HG02970 (cell line): ENCODE measurements around the gene SLC25A11.
"Not testable (repeated sequence)": the region's sequence is repeated elsewhere in the genome, so short reads cannot be mapped to it uniquely, and the experiment has no call there.

Experiments used
- ATAC-seq: cut with Tn5 transposase; IDR thresholded peaks from one replicate; pipeline ENCODE4 v1.9.1; 2021; ENCODE audit warnings: mild to moderate bottlenecking, moderate library complexity, moderate number of reproducible peaks; ENCODE audit not compliant: unreplicated experiment, low FRiP score

SLC25A11 gene

DNA sequence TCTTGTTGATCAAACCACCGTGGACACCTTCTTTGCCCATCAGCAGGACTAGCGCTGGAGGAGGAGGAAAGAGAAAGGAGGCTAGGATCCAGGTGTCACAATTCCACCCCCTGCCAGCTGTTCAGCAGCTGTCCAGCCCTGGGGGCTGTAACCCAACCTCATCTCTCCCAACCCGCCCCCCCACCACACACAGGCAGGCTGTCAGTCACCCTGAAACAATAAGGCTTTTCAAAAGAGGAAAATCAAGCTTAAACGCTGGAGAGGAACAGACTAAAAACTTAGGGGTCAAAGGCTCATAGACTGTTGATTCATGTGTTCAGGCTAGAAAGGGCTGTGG is 6.1 kb upstream of the SLC25A11 start:
- no peak for ATAC-seq

DNA sequence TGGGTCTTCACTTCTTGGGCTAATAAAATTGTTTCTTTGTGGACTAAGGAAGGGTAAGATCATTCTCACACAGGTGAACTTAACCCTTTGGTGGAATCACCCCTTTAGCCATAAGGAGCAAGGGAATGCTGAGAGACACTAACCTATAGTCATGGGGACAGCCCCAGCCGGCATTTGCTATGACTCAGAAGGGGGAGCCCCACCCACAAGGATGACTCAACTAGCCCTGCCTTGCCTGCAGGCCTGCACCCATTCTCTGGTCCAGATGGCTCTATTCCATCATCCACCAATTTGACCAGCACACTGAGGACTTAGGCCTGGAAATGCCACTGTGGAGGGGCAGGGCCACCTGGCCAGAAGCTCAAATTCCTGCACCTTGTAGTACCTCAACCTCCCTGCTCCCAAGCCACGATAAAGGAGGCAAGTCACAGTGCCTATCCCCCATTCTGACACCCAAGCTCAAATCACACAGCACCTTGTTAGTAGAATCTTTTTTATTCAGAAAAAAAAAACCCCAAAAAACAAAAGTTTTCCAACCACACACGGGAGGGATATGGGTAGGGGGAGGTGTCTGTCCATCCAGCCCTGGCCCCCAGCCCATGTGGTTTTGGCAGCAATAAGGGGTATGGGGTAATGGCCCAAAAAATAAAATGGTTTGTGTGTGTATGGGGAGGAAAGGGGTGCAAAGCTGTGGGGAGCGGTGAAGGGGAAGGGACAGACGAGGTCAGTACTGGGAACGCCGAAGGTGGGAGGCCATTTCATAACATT is 5.5 kb upstream of the SLC25A11 start:
- ATAC-seq, result no peak

DNA sequence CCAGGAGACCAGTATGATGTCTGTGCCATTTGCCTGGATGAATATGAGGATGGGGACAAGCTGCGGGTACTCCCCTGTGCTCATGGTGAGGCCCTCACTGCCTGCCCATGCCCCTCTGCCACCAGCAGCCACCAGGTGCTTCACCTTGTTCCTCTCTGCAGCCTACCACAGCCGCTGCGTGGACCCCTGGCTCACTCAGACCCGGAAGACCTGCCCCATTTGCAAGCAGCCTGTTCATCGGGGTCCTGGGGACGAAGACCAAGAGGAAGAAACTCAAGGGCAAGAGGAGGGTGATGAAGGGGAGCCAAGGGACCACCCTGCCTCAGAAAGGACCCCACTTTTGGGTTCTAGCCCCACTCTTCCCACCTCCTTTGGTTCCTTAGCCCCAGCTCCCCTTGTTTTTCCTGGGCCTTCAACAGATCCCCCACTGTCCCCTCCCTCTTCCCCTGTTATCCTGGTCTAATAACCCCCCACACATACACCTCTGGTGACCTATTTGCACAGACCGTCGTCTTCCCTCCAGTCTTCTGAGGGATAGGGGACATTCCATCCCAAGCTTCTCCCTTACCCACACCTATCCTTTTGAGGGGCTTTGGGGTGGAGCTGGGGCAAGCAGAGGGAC is 4.8 kb upstream of the SLC25A11 start:
- no peak for ATAC-seq

GRCh38 chr17:4944163-4944553 is 4.3 kb upstream of the SLC25A11 start:
- no peak for ATAC-seq

- ATAC-seq, result no peak
Observed at GRCh38 chr17:4942760-4943508, 3.1 kb upstream of the SLC25A11 start.

DNA sequence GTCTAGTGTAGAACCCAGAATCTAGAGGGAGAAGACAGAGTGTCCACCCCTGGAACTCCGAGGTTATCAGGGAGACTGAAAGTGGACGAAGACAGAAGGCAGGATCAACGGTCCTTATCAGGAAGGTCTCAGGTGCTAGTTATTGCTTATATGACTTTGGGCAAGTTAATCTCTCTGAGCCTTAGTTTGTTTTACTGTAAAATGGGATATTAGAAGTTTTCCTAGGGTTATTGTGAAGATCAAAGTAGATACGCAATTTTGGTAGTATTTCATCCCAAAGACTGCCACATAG is 1.4 kb upstream of the SLC25A11 start:
- ATAC-seq, result no peak

GRCh38 chr17:4940555-4941318 is 891 bp upstream of the SLC25A11 start:
- ATAC-seq, result no peak

- ATAC-seq, result no peak
Observed at GRCh38 chr17:4939546-4939795, 375 bp downstream of the SLC25A11 start.

DNA sequence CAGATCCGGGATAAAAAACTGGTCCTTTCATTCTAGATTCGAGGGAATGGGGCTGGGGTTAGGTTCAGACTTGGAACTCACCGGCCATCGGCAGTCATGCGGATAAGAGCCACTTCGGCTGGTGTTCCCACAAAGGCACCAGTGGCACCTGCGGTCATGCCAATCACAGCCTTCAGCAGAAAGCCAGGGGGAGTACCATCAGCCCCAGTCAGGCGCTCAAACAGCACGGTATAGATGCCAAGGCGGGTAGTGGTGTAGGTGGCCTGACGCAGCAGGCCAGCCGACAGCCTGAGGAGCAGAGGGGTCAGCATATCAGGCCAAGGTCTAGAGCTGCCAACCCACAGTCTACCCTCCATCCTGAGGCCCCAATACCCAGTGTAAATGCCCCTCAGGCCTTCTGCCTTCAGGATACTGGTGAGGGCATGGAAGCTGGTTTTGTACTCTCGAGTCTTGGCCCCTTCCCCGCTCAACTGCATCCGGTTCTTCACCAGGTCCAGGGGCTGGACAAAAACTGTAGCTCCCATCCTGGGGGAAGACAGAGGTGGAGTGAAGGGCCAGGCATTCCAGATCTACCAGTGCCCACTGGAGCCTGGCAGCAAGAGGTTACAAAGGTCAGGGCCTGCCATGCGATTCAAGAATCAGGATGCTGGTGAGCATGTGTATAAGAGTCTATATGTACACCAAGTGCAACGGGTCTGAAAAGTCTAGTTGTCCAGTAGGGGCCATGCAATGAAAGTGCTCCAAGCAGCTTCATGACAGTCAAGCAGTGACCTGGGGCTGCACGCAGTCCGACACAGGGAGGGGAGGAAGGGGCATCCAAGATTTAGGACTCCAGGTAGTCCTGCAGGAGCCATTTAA is 929 bp downstream of the SLC25A11 start:
- no peak for ATAC-seq

DNA sequence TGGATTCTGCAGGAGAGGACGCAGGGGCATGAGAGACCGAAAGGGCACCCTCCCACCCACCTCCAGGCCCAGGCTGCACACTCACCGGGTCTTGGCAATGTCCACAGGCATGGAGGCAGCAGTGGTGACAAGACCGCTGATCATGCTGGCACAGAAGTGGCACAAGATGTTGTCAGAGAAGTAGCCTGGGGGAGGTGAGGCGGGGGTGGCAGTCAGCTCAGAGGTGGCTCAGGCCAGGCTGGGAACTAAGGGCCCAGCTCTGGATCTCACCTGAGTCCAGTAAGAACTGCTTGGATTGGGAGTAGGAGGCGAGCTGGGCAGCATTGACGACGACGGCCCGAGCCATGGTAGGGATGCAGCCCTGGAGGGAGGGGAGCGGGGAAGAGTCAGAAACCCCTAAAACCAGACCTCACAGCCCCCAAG is 1.8 kb downstream of the SLC25A11 start:
- no peak for ATAC-seq

DNA sequence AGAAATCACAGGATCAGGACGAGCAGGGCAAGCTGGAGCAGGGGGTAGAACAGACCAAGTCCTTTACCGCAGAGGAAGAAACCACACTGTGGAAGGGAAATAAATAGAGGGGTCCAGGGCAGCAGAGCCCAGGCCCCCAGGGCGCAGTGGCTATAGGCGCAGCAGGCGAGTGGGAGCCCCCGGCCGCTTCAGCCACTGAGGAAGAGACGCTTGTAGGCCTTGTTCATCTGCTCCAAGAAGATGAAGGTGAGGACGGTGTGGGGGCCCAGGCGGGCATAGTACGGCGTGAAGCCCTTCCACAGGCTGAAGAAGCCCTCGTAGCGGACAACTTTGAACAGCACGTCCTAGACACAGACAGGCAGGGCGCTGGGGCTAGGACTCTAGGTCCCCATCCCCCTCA is 2.3 kb downstream of the SLC25A11 start:
- no peak for ATAC-seq

DNA sequence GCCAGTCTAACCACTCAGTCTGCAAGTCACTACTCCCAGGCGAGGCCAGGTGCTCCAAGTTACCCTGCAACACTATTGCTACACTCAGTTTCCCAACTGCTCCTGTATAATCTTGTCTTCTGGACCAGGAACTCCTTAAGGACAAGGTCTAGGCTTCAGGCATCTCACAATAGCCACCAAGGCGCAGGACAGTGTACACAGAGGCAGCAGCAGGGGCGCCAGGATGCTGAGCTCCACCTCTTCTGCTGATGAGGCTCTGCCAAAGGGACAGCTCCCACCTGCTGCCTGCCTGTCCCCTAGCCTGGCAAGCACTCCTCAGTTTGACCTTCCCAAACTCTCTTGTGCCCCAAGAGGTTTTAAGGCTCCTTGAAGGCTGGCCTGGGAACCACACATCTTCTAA is 3.4 kb downstream of the SLC25A11 start:
- ATAC-seq, result no peak

GRCh38 chr17:4935650-4936049 is 4.2 kb downstream of the SLC25A11 start:
- ATAC-seq, result no peak

DNA sequence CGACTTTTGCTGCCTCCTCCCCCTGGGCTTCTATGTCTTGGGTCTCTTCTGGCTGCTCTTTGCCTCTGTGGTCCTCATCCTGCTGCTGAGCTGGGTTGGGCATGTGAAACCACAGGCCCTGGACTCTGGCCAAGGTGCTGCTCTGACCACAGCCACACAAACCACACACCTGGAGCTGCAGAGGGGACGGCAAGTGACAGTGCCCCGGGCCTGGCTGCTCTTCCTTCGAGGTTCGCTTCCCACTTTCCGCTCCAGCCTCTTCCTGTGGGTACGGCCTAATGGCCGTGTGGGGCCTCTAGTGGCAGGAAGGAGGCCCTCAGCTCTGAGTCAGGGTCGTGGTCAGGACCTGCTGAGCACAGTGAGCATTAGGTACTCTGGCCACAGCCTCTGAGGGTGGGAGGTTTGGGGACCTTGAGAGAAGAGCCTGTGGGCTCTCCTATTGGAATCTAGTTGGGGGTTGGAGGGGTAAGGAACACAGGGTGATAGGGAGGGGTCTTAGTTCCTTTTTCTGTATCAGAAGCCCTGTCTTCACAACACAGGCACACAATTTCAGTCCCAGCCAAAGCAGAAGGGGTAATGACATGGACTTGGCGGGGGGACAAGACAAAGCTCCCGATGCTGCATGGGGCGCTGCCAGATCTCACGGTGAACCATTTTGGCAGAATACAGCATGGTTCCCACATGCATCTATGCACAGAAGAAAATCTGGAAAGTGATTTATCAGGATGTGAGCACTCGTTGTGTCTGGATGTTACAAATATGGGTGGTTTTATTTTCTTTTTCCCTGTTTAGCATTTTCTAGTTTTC is 5.5 kb downstream of the SLC25A11 start:
- ATAC-seq, result no peak

DNA sequence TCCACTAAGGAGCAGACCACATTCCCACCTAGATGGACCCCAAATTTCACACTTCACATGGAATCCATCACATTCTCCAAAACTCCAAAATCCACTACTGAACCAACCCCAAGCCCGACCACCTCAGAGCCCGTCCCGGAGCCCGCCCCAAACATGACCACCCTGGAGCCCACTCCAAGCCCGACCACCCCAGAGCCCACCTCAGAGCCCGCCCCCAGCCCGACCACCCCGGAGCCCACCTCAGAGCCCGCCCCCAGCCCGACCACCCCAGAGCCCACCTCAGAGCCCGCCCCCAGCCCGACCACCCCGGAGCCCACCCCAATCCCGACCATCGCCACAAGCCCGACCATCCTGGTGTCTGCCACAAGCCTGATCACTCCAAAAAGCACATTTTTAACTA is 6.2 kb downstream of the SLC25A11 start:
- no peak for ATAC-seq

DNA sequence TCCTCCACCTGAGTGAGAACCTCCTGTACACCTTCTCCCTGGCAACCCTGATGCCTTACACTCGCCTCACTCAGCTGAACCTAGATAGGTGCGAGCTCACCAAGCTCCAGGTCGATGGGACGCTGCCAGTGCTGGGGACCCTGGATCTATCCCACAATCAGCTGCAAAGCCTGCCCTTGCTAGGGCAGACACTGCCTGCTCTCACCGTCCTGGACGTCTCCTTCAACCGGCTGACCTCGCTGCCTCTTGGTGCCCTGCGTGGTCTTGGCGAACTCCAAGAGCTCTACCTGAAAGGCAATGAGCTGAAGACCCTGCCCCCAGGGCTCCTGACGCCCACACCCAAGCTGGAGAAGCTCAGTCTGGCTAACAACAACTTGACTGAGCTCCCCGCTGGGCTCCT is 7.1 kb downstream of the SLC25A11 start:
- no peak for ATAC-seq

DNA sequence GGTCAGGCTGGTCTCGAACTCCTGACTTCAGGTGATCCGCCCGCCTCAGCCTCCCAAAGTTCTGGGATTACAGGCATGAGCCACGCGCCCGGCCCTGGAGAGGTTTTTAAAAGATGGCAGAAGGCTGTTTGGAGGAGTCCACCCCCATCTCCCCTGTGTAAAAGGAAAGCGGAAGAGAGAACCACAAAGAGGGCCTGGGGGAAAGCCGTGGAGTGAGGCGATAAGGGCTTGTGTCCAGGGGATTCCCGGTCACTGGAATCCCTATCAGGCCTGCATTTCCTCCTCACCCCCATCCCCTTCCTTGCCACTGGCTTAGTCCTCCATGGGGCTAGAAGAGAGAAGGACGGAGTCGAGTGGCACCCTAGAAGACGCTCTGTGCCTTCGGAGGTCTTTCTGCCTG is 7.9 kb downstream of the SLC25A11 start, which contains the start of gene GP1BA:
Gene GP1BA (plus strand): TSS at position 315 of the 400 bp plus-strand sequence. CDS start 328 bp downstream, outside the sequence.
- ATAC-seq, result no peak

GRCh38 chr17:4928881-4929280 is 11.0 kb downstream of the SLC25A11 start:
- ATAC-seq, result no peak

DNA sequence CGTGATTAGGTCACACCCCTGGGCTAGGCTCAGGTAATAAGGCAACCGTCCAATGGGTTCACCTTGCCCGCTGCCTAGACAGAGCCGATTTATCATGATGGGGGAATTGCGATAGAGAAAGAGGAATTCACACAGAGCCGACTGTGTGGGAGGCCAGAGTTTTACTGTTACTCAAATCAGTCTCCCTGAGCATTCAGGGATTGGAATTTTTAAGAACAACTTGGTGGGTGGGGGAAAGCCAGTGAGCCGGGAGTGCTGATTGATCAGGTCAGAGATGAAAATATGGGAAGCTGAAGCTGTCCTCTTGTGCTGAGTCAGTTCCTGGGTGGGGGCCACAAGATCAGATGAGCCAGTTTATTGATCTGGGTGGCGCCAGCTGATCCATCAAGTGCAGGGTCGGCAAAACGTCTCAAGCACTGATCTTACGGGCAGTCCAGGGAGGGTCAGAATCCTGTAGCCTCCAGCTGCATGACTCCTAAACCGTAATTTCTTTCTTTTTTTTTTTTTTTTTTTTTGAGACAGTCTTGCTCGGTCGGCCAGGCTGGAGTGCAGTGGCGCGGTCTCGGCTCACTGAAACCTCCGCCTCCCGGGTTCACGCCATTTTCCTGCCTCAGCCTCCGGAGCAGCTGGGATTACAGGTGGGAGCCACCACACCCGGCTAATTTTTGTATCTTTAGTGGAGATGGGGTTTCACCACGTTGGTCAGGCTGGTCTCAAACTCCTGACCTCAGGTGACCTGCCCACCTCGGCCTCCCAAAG is 13.1 kb downstream of the SLC25A11 start:
- not testable (repeated sequence) for ATAC-seq
